AG04450 (cell line): ENCODE measurements around the gene OTUD4. TPM values are rescaled to one million over a fixed set of nuclear protein-coding genes. Genes with fewer than 3 reads are reported as not detected.

Experiments used
- CTCF ChIA-PET: fragments of 300-600, 350-600 bp; formaldehyde crosslinking; extraction: SDS; loops from one replicate; lab custom pipeline; 2022; ENCODE audit warnings: antibody characterized with exemption, inconsistent platforms; lab: Charles Lee
- POLR2A ChIA-PET: fragments of 350-600 bp; formaldehyde crosslinking; extraction: SDS; loops from one replicate; lab custom pipeline; 2021; ENCODE audit warnings: antibody characterized with exemption, inconsistent platforms; lab: Yijun Ruan, JAX
- DNase-seq: peaks from one replicate; pipeline ENCODE4 v3.0.0-alpha.2; 2011; ENCODE audit warnings: low read depth, low spot score
- H3K27ac ChIP-seq: one replicate; pipeline ENCODE4 v1.5.1; 2012; ENCODE audit warnings: low read depth, low read length, control low read depth
- H3K27me3 ChIP-seq: one replicate; pipeline ENCODE4 v1.6.0; 2012; ENCODE audit warnings: low read length; ENCODE audit not compliant: control insufficient read depth, insufficient read depth
- H3K4me3 ChIP-seq: 2 replicates; pipeline ENCODE4 v1.5.1; 2011; ENCODE audit warnings: mild to moderate bottlenecking, low read depth, low read length, control low read depth
- H3K9me3 ChIP-seq: 2 replicates; pipeline ENCODE4 v1.5.1; 2012; ENCODE audit warnings: low read length; ENCODE audit not compliant: control insufficient read depth, insufficient read depth
- CTCF ChIP-seq: IDR thresholded peaks from 2 replicates; pipeline ENCODE4 v1.5.1; 2011; ENCODE audit warnings: low read depth, low read length, control low read depth, inconsistent platforms
- polyA plus RNA-seq: library from polyadenylated mRNA; depleted of rRNA; stranded (reverse); fragments of >200 nt; gene quantifications from 2 replicates; pipeline ENCODE4 v1.2.3, GENCODE V29; 2011

OTUD4 gene
- polyA plus RNA-seq, 1 experiment = 27.1 TPM

- POLR2A ChIA-PET = interaction anchor here (0.8 to 1.5 kb wide), 3 partner anchors 10 to 82 kb away, joined by 3 to 6 read pairs (median 3); no protein-coding TSS in a partner anchor
- TF ChIP-seq CTCF = no peak
- DNase-seq = no peak
- H3K27me3 ChIP-seq = no peaks in the 10 kb centered on the region
- CTCF ChIA-PET = interaction anchor here (1.2 to 1.5 kb wide), 4 partner anchors 14 to 923 kb away, joined by 3 to 9 read pairs (median 6); no protein-coding TSS in a partner anchor
- peak overlapping the region; percentile 91 for H3K4me3 ChIP-seq
- no peaks in the 10 kb centered on the region; the same call in 1 of the 2 replicates for H3K9me3 ChIP-seq
- peak overlapping the region; percentile 98 for H3K27ac ChIP-seq
These were observed 81.7 kb downstream of the OTUD4 start for GRCh38 chr4:145098675-145099037.

GRCh38 chr4:145097821-145098674, 82.3 kb downstream of the OTUD4 start, which contains the start of the genes ABCE1 and ANAPC10:
Gene ABCE1 (plus strand): TSS chr4:145098311. CDS start chr4:145104413, 6,102 bp downstream.
Gene ANAPC10 (minus strand): TSS chr4:145098196. CDS start chr4:145096099, 2,097 bp downstream.
- POLR2A ChIA-PET = interaction anchor here (0.8 to 1.5 kb wide), 3 partner anchors 11 to 83 kb away, joined by 3 to 6 read pairs (median 3); no protein-coding TSS in a partner anchor
- CTCF ChIA-PET = interaction anchor here (0.6 to 1.5 kb wide), 10 partner anchors 11 to 924 kb away, joined by 3 to 9 read pairs (median 4); no protein-coding TSS in a partner anchor
- TF ChIP-seq CTCF = peak; percentile 45
- DNase-seq = peak; percentile 97
- Histone ChIP-seq H3K27me3 (no peaks in the 10 kb centered on the region), H3K27ac (peak within 1 kb of the TSS; percentile 98), H3K9me3 (no peaks in the 10 kb centered on the region; the same call in 1 of the 2 replicates), H3K4me3 (peak within 1 kb of the TSS; percentile 91)

- no peaks in the 10 kb centered on the region; the same call in 1 of the 2 replicates for H3K9me3 ChIP-seq
- no peak for TF ChIP-seq CTCF
- peak overlapping the region; percentile 91 for H3K4me3 ChIP-seq
These were observed 83.0 kb downstream of the OTUD4 start for GRCh38 chr4:145097331-145097820.

GRCh38 chr4:145093638-145094037, 86.8 kb downstream of the OTUD4 start:
- Histone ChIP-seq H3K27ac (no peak overlapping the region), H3K9me3 (no peaks in the 10 kb centered on the region; the same call in 1 of the 2 replicates), H3K4me3 (no peak overlapping the region), H3K27me3 (no peaks in the 10 kb centered on the region)
- no peak for DNase-seq
- no peak for TF ChIP-seq CTCF
- POLR2A ChIA-PET = no interaction called here
- CTCF ChIA-PET = no interaction called here

More at GRCh38 chr4:145097331-145097820, 83.0 kb downstream of the OTUD4 start:
- Histone ChIP-seq H3K27me3 (no peaks in the 10 kb centered on the region), H3K27ac (peak overlapping the region; percentile 98)
- no peak for DNase-seq
- POLR2A ChIA-PET = interaction anchor here (1.0 to 1.5 kb wide), 2 partner anchors 13 to 84 kb away, joined by 3 to 6 read pairs; no protein-coding TSS in a partner anchor
- CTCF ChIA-PET = interaction anchor here (0.6 to 1.5 kb wide), 9 partner anchors 10 to 923 kb away, joined by 3 to 9 read pairs (median 4); no protein-coding TSS in a partner anchor
